Activated CD4-positive, alpha-beta T cell treated with anti-CD3 and anti-CD28 coated beads for 4 hours (primary cell): ENCODE measurements around the gene CP.
"Not testable (repeated sequence)": the region's sequence is repeated elsewhere in the genome, so short reads cannot be mapped to it uniquely, and the experiment has no call there.

Experiments
- DNase-seq, 2 donors: peaks; one replicate each; pipeline ENCODE4 v3.0.0-alpha.2; 2020

The CP gene

DNA sequence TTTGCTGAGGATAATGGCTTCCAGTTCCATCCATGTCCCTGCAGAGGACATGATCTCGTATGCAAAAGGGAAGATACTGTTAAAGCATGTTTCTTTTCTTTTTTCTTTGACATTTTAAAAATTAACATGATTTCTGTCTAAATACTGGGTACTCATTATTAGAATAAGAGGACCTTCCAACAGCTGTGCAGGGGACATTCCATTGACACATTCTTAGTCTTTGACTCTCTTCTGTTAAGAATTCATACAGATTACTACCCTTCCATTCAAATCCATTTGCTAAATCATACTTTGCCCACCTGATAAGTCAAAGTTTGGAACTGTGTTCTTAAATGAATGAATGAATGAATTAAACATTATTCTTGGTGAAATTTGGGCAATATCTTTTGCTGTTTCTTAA is 5.1 kb upstream of the CP start:
- DNase-seq, result no peak

DNA sequence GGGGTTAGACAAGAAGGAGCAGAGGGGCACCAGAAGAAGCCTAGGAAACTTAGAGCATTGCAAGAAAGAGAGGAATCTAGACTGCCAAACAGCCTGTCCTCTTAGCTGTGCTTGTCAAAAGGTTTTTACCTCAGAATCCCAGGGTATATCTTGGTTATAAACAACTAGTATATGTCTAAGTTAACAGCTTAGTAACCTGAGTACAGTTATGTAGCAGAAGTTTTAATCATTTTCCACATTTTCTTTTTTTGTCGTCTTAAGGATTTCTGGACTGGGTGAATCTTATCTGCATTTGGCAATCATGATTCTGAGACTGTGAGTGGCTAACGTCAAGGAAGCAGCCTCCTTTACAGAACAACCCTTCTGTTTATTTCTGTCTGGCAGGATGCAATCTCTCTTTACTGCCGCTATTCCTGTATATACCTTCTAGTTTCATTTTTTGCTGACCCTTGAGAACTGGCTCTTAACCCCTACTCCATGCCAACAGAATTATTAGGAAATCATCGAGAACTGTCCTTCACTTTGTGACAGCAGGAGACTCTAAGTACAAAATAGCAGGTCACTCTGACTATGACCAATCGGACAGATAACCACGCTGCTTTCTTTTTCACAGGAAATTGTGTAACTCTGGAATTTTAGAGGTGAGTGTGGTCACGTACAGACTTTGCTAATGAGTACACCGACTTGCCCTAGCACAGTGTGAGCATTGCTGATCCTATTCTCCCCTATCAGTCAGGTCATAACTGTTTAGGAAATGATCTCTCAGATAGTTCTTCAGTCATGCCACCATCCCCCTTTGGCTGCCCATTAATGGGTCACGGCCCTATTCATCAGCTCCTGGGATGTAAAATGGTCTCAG is 3.3 kb upstream of the CP start:
- DNase-seq, result peak in 1 of 2 donors; percentile 3

GRCh38 chr3:149223461-149223820 is 1.8 kb upstream of the CP start:
- DNase-seq, result no peak

- DNase-seq, result not testable (repeated sequence)
These were observed 2.1 kb downstream of the CP start for GRCh38 chr3:149219380-149220121.

GRCh38 chr3:149217347-149217746 is 4.3 kb downstream of the CP start:
- DNase-seq, result no peak

- DNase-seq, result no peak
These were observed 5.3 kb downstream of the CP start for GRCh38 chr3:149216193-149216869.

DNA sequence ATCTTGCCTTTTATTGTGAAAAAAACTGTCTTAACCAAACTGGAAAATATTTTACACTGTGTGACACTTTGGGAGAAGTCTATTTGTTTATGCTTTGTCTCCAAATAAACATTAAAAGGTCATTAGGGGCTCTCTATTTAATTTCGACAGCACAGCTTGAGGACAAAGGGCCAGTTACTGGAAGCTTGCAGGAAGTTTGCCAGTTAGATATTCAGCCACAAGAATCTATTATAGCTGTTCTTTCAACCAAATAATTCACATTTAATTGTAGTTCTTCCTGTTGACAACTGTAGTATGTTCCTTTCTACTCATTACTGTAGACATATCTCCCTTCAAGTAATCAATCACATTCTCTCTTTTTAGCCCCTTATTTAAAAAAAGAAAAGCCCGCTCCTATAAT is 6.1 kb downstream of the CP start:
- DNase-seq, result no peak

DNA sequence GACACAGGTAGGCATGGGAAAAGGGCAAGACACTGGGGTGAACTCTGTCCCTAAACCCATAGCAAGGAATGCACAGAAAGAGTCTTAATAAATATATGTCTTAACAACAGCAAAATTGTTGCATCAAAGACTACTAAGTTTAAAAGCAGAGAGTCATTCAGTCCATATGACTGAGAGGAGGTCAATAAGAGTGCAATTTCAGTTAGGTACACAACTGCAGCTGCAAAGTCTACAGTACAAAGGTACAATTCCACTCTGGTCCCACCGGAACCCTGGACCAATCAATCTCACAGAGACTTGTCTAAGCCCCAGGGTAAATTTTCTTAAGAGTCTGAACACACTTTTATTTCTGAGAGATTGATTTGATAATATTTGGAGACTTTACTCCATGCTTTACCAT is 6.9 kb downstream of the CP start:
- no peak for DNase-seq

DNA sequence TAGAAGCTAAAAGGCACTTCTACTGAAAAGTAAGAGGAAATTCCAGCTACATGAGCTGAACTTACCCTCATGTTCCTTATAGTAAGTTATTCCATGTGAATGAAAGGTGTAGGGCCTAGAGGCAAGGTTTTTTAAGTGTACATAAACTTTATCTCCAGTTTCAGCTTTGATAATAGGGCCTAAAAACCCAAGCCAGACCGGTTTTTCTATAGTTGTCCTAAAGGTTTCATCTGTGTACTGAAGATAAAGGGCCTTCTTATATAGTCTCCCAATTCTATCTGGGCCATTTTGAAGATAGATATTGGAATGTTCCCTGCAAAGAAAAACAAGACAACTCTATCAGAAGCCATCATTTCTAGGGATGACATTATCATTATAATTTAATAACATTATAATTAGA is 9.2 kb downstream of the CP start:
- no peak for DNase-seq

GRCh38 chr3:149209431-149209830 is 12.2 kb downstream of the CP start:
- DNase-seq, result no peak

DNA sequence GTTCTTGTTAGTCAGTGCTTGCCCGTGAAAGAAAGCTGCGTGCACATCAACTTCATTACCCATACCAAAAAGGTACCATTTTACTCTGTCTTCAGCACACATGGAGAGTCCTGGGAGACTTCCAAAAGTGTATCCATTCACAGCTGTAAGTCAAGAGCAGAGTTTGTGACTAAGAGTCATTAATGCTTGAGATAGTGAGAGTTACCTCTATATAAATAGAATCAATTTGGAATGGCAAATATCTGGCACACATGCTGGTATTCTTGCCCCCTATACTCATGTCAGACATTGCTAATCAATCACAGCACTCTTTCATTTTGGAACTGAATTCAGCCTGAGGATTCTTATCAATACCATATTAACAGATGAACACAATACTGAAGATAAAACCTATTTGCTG is 14.2 kb downstream of the CP start:
- no peak for DNase-seq

DNA sequence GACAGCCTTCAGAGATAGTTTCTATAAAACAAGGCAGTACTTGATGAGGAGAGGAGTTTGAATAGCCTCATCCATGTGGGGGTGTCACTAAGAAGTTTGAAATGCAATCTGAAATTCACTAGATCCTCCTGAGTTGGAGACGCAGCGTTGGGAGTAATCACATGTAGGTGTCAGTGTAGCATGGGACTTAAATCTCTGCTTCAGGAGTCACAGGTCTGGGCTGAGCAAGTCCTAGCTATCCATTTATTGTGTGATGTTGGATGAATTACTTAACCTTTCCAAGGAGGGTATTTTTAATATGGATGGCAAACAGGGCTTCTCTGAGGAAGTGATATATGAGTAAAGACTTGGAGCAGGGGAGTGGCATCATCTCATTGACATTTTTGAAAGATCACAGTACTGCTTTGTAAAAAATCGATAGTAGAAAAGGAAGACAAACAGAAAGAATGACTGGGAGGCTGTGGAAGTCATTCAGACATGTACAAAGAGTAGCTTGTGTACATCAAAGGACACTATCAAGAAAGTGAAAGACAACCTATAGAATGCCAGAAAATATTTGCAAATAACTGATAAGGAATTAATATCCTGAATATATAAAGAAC is 17.1 kb downstream of the CP start:
- DNase-seq, result no peak

- no peak for DNase-seq
These were observed 17.9 kb downstream of the CP start for GRCh38 chr3:149203758-149204157.

- no peak for DNase-seq
These were observed 22.2 kb downstream of the CP start for GRCh38 chr3:149199474-149199873.

DNA sequence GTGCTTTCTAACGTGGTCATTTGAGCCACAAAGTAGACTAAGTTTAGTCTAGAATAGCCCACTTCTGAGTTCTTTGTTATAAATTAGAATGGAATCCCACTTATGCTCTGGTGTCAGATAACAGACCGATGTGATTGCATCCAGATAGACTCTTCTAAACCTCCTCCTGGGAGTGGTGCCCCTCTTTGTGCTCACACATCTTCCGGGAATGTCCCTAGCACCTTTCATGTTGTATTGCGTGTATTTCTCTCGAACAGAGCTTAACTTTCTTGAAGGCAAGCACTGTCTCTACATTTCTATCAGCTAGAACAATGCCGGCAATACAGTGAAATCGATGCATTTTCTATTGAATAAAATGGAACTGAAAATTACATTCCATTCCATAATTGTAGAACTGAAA is 23.0 kb downstream of the CP start:
- no peak for DNase-seq

DNA sequence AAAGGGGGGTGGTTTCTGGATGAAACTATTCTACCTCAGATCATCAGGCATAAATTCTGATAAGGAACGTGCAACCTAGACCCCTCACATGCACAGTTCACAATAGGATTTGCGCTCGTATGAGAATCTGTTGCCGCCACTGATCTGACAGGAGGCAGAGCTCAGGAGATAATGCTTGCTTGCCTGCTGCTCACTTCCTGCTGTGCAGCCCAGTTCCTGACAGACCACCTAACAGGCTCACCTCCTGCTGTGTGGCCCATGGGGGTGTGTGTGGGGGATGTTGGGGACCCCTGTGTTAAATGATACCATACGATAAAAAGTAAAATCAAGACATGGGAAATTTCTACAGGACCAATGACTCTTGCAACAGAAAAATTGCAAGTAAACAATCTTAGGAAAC is 24.0 kb downstream of the CP start:
- no peak for DNase-seq

- not testable (repeated sequence) for DNase-seq
These were observed 24.6 kb downstream of the CP start for GRCh38 chr3:149196805-149197592.

- no peak for DNase-seq
These were observed 26.4 kb downstream of the CP start for GRCh38 chr3:149195221-149195620.

GRCh38 chr3:149188494-149188893 is 33.1 kb downstream of the CP start:
- DNase-seq, result no peak

- DNase-seq, result no peak
These were observed 34.9 kb downstream of the CP start for GRCh38 chr3:149186721-149187120.

DNA sequence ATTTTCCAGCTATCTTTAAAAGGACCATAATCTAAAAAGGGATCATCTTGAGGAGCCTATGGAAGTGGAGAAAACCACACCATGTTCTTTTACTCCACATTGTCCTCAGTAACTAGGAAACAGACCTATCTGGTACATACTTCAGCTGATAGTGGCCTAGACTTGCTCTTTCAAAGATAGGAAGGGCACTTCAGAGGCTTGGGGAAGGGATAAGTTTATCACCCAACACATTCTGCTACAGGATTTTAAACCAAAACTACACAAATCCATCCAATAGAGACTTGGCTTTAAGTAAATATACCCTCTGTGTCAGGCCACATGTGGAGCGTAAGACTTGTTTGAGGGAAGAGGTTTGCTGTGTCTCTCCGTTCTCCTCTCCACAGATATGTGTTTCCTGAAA is 35.4 kb downstream of the CP start:
- no peak for DNase-seq

- DNase-seq, result no peak
These were observed 40.4 kb downstream of the CP start for GRCh38 chr3:149181182-149181581.
